Breast epithelium (tissue), 4 donors: ENCODE measurements around the gene SLC12A1. TPM values are rescaled to one million over a fixed set of nuclear protein-coding genes. Genes with fewer than 3 reads are reported as not detected.

ENCODE experiments used
- DNase-seq, 2 donors: peaks; one replicate each; pipeline ENCODE4 v3.0.0-alpha.2; 2019; ENCODE audit warnings: low spot score in 2 of 2
- H3K27ac ChIP-seq, 2 donors: fragments of 200-600 bp; sonication (generic) in 1 of 2; one replicate each; pipeline ENCODE4 v1.5.1; 2016 to 2019; ENCODE audit warnings: mild to moderate bottlenecking in 1 of 2
- H3K27me3 ChIP-seq, 2 donors: fragments of 200-600 bp; sonication (generic) in 1 of 2; one replicate each; pipeline versions ENCODE4 v1.5.1 to v1.6.0; 2017 to 2019; ENCODE audit warnings: control low read depth in 1 of 2, mild to moderate bottlenecking in 1 of 2
- H3K36me3 ChIP-seq: fragments of 200-600 bp; one replicate; pipeline ENCODE4 v1.5.1; 2019
- H3K4me1 ChIP-seq, 2 donors: fragments of 200-600 bp; sonication (generic); one replicate each; pipeline ENCODE4 v1.5.1; 2016 to 2019; ENCODE audit warnings: control low read depth in 1 of 2
- H3K4me3 ChIP-seq, 3 donors: fragments of 200-600 bp; sonication (generic); 1 replicate in 2 of 3; 2 replicates in 1 of 3; pipeline ENCODE4 v1.5.1; 2016 to 2019; ENCODE audit warnings: mild to moderate bottlenecking in 3 of 3, moderate library complexity in 2 of 3
- H3K9me3 ChIP-seq, 2 donors: fragments of 200-600 bp; sonication (generic) in 1 of 2; one replicate each; pipeline ENCODE4 v1.5.1; 2016 to 2019; ENCODE audit warnings: control low read depth in 1 of 2
- CTCF ChIP-seq, 3 donors: fragments of 450-650 bp; IDR thresholded peaks; one replicate each; pipeline ENCODE4 v1.5.1; 2016 to 2017; ENCODE audit warnings: antibody characterized with exemption in 3 of 3, mild to moderate bottlenecking in 3 of 3, moderate library complexity in 3 of 3
- POLR2A ChIP-seq: fragments of 450-650 bp; IDR thresholded peaks from one replicate; pipeline ENCODE4 v1.6.1; 2016; ENCODE audit warnings: antibody characterized with exemption, mild to moderate bottlenecking, moderate library complexity
- POLR2AphosphoS5 ChIP-seq, 3 donors: sonication (generic); formaldehyde crosslinking; IDR thresholded peaks; one replicate each; pipeline ENCODE4 v1.6.1; 2017; ENCODE audit warnings: antibody characterized with exemption in 3 of 3
- intact Hi-C: fragments of 100-400 bp; cut with DNase I; formaldehyde crosslinking; loops from one replicate; pipeline ENCODE4 v1.15.1; 2023; ENCODE audit warnings: low total_unique reads
- total RNA-seq, 3 donors: library from RNA; depleted of rRNA; stranded (reverse); fragments of >200 nt; gene quantifications; one replicate each; pipeline ENCODE4 v1.1.0, GENCODE V29; 2016

SLC12A1 gene
- total RNA-seq, 3 donors from 2014 or later: under 0.01 TPM; not detected in 2

GRCh38 chr15:48309740-48310139, 103.6 kb downstream of the SLC12A1 start:
- intact Hi-C loops: no loop called here
- Histone ChIP-seq H3K36me3 (no peaks in the 10 kb centered on the region), H3K27ac (no peak overlapping the region), H3K4me3 (no peak overlapping the region), H3K9me3 (no peaks in the 10 kb centered on the region), H3K27me3 (no peaks in the 10 kb centered on the region), H3K4me1 (no peaks in the 10 kb centered on the region)
- TF ChIP-seq CTCF (IDR thresholded peaks at IDR 0.05) (no peak), POLR2A (no peak), POLR2AphosphoS5 (IDR thresholded peaks at IDR 0.05) (no peak)
- no peak for DNase-seq

GRCh38 chr15:48313216-48313615, 107.1 kb downstream of the SLC12A1 start:
- intact Hi-C loops: no loop called here
- H3K27ac ChIP-seq: no peak overlapping the region
- no peaks in the 10 kb centered on the region for H3K27me3 ChIP-seq
- no peak overlapping the region for H3K4me3 ChIP-seq
- no peaks in the 10 kb centered on the region for H3K4me1 ChIP-seq
- TF ChIP-seq POLR2A: no peak
- TF ChIP-seq CTCF (IDR thresholded peaks at IDR 0.05): no peak
- TF ChIP-seq POLR2AphosphoS5 (IDR thresholded peaks at IDR 0.05): no peak
- no peaks in the 10 kb centered on the region for H3K36me3 ChIP-seq
- H3K9me3 ChIP-seq: no peaks in the 10 kb centered on the region
- no peak for DNase-seq

- Histone ChIP-seq H3K27me3 (no peaks in the 10 kb centered on the region), H3K9me3 (no peaks in the 10 kb centered on the region), H3K4me3 (no peak overlapping the region), H3K36me3 (no peaks in the 10 kb centered on the region), H3K4me1 (no peaks in the 10 kb centered on the region), H3K27ac (no peak overlapping the region)
- intact Hi-C loops: no loop called here
- TF ChIP-seq CTCF (IDR thresholded peaks at IDR 0.05): no peak
- TF ChIP-seq POLR2AphosphoS5 (IDR thresholded peaks at IDR 0.05): no peak
- no peak for DNase-seq
Observed at GRCh38 chr15:48315041-48315440, 108.9 kb downstream of the SLC12A1 start.

GRCh38 chr15:48317221-48317620, 111.1 kb downstream of the SLC12A1 start:
- Histone ChIP-seq H3K4me1 (no peaks in the 10 kb centered on the region), H3K4me3 (no peak overlapping the region), H3K27me3 (no peaks in the 10 kb centered on the region), H3K9me3 (no peaks in the 10 kb centered on the region), H3K27ac (no peak overlapping the region), H3K36me3 (no peaks in the 10 kb centered on the region)
- no peak for TF ChIP-seq CTCF (IDR thresholded peaks at IDR 0.05)
- no peak for TF ChIP-seq POLR2A
- no peak for TF ChIP-seq POLR2AphosphoS5 (IDR thresholded peaks at IDR 0.05)
- intact Hi-C loops: no loop called here
- no peak for DNase-seq

GRCh38 chr15:48318131-48318530, 112.0 kb downstream of the SLC12A1 start:
- Histone ChIP-seq H3K9me3 (no peaks in the 10 kb centered on the region), H3K4me3 (no peak overlapping the region), H3K27me3 (no peaks in the 10 kb centered on the region), H3K27ac (no peak overlapping the region), H3K4me1 (no peaks in the 10 kb centered on the region), H3K36me3 (no peaks in the 10 kb centered on the region)
- intact Hi-C loops: no loop called here
- TF ChIP-seq CTCF (IDR thresholded peaks at IDR 0.05) (no peak), POLR2AphosphoS5 (IDR thresholded peaks at IDR 0.05) (no peak), POLR2A (no peak)
- DNase-seq: no peak
